Panc1 (cell line): Measurements from ENCODE around the gene NFKBIB.

Experiments used
- POLR2AphosphoS5 ChIP-seq: IDR thresholded peaks from 2 replicates; pipeline ENCODE4 v1.6.1; 2012; ENCODE audit warnings: mild to moderate bottlenecking, low read depth, low read length, moderate library complexity
- TF ChIP-seq, protein P1 (sequence below): fragments of 450-650 bp; IDR thresholded peaks from 2 replicates; pipeline ENCODE4 v1.5.1; 2017; ENCODE audit warnings: mild to moderate bottlenecking

DNA sequence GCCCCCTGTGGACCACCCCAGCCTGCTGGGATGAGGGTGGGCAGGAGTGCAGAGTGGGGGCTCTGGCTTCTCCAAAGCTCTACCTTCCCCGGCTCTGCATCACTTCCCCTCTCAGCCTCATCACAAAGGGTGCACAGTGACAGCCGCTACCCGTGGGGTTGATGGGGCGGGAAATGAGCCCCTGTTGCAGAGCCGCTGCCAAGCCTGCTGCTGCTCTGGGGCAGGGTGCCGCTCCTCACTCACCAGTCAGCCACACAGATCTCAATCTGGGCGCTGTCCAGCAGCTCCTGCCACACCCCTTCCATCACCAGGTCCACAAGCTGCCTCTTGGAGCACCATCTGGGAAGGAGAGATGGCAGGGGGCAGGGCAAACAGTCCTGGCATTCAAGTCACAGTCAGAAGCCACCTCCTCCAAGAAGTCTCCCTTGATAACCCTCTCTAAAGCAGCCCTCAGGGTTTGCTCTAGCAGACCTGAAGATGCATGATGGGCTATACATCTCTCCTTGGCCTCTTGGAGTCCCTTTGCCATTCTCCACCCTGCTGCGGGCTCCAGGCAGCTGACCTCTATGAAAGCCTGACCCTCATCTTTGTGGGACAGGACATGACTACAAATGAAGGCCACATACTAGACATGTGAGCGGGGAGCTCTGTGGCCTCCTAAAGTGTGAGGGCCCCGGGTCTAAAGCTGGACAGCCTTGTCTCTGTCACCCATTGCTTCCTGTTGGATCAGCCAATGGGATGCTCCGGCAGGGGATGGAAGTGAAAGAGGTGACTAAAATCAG lies 46.7 kb downstream of the NFKBIB start:
- TF ChIP-seq POLR2AphosphoS5, result no peak; the same call in none of the 2 replicates
- TF ChIP-seq, protein P1, sequence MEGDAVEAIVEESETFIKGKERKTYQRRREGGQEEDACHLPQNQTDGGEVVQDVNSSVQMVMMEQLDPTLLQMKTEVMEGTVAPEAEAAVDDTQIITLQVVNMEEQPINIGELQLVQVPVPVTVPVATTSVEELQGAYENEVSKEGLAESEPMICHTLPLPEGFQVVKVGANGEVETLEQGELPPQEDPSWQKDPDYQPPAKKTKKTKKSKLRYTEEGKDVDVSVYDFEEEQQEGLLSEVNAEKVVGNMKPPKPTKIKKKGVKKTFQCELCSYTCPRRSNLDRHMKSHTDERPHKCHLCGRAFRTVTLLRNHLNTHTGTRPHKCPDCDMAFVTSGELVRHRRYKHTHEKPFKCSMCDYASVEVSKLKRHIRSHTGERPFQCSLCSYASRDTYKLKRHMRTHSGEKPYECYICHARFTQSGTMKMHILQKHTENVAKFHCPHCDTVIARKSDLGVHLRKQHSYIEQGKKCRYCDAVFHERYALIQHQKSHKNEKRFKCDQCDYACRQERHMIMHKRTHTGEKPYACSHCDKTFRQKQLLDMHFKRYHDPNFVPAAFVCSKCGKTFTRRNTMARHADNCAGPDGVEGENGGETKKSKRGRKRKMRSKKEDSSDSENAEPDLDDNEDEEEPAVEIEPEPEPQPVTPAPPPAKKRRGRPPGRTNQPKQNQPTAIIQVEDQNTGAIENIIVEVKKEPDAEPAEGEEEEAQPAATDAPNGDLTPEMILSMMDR, result no peak
